Kidney tubule cell (primary cell): ENCODE data around the gene EDN1.

Source experiments
- DNase-seq: peaks from one replicate; pipeline ENCODE4 v3.0.0-alpha.2; 2018; ENCODE audit warnings: low spot score

The EDN1 gene

GRCh38 chr6:12270551-12271230, 19.5 kb upstream of the EDN1 start:
- no peak for DNase-seq

DNA sequence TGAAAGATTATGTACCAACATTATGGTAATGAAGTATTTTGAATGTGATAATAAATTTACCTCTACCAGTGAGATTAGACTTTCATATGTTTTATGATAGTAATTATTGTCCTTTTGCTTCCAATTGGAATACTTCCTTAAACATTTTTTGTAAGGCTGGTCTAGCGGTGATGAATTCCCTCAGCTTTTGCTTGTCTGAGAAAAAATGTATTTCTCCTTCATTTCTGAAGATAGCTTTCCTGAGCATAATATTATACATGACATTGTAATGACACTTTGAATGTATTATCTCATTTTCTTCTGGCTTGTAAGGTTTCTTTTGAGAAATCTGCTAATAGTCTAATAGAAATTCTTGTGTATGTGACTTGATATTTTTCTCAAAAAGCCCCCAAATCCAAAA, 18.6 kb upstream of the EDN1 start:
- DNase-seq, result no peak

DNA sequence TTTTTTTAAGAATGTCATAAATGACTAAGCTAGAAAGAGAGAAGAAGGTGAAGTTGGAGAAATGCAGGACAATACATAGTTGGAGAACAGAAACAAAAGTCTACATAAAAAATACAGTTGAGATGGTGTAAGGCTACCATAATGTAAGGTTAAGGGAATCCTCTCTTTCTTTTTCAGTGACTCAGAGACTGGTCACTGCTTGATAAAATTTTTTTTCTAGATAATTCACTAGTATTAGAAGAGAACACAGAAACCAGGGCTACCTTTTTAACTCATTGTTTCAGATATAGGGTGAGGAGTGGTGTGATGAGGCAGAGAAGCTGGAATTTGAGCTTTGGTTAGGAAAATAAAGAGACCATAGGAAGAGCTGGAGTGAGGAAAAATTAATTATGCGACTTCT, 18.2 kb upstream of the EDN1 start:
- no peak for DNase-seq

DNA sequence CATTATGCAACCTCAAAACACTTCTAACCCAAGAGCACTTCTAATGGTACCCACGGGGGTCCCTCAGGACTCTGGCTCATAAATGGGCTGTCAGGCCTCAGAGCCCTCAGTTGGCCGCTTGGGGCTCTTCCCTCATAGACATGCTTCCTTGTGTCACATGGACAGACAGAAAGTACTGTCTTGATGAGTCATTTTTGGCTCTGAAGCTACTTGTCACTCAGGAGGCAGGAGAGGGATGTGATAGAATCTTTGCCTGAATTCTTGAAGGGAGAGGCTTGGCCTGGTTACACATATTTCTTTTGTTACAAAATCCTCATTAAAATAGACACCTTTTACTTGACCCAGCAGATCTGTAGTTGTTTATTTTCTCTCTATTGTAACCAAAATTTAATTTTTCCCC, 15.1 kb upstream of the EDN1 start:
- DNase-seq, result peak; percentile 75

DNA sequence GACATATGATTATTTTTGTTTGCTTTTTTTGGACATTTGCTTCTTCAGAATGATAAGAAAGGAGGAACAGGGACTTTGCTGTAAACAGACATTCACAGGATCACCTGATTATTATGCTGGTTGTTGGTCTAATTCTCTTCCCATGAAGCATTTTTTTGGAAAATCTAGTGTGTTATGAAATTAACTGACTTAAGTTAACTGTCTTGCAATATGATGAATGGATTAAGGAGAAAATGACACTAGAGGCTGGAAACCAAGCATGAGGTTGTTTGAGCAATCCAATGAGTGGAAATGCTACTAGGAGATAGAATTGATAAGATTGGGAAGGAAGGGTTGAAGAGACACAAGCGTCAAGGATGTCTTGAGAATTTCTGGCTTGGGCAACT, 13.2 kb upstream of the EDN1 start:
- no peak for DNase-seq

DNA sequence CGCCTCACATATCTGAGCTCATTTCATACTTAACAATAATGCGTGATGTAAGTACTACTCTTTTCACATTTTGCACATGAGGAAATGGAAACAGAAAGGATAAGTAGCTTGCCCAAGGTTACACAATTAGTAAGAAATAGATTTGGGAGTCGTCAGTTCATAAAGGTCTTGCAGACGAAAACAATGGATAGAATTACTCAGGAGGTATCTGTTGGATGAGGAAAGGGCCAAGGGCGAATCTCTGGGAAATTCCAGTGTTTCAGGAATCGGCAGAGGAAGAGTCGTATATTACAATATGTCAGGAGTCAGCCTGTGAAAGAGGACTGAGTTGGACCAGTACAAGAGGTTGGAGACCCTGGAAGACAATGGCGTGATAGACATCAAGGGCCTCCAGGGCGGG, 12.8 kb upstream of the EDN1 start:
- DNase-seq, result no peak

- no peak for DNase-seq
These were observed 11.2 kb upstream of the EDN1 start for GRCh38 chr6:12278915-12279314.

- DNase-seq, result no peak
These were observed 10.7 kb upstream of the EDN1 start for GRCh38 chr6:12279322-12280091.

GRCh38 chr6:12280458-12280857, 9.7 kb upstream of the EDN1 start:
- DNase-seq, result peak; percentile 30

- no peak for DNase-seq
These were observed 9.3 kb upstream of the EDN1 start for GRCh38 chr6:12280902-12281301.

GRCh38 chr6:12283904-12284303, 6.3 kb upstream of the EDN1 start:
- DNase-seq, result no peak

DNA sequence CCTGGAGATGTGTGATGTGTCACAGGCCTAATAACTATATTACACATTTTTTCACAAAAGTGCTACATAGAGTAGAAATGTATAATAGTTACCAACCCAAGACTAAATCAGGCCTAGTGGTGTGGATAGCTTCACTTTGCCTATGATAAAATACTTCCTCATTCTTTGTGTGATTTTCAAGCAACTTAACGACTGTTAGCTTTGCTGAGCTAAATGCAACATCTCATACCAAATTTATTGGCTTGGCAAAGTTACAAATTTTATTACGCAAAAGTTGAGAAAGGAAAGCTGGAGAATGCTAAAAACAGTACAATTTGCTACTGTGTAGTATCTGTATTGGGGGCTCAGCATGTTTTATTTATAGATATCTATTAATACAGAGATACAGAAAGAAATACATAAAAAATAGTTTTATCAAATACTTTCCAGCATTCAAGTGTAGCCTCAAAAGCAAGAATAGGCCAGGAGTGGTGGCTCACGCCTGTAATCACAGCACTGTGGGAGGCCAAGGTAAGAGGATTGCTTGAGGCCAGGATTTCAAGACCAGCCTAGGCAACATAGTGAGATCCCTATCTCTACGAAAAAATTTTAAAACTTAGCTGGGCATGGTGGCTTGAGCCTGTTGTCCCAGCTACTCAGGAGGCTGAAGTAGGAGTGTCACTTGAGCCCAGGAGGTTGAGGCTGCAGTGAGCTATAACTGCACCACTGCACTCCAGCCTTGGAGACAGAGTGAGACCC, 3.6 kb upstream of the EDN1 start:
- DNase-seq, result peak; percentile 44

DNA sequence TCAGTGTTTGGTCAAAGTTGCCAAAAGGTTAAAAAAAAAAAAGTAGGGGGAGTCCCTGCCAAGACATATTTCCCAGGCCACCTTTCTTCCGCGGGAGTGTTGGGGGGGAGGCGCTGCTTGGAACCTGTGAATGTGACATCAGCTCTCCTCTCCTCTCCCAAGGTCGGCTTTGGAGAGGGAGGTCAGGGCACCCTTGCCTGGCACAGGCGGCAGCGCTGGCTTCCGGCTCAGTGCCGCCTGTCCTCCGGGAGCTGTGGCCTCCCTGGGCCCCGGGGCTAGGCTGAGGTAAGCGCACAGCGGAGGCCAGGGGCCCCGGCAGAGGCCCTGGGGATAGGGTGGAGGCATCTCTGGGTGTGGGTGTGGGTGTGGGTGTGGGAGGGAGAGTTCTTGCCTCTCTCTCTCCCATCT, 1.9 kb upstream of the EDN1 start:
- DNase-seq, result no peak

DNA sequence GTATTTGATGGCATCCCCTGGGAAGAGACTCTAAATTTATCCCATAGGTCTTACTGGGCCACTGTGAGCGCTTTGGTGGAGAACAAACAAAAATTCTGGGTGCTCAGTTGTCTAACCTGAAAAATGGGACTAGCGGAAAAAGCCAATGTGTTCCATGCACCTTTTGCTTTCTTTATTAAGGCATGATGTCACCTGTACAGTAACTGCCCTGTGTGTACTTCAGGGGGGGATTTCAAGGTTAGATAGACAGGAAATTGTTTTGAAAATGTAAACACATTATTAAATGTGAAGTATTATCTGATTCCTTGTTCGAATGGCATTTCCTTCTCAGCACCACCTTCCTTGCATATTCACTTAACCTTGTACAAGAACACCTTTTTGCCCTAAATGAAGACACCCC, 1.2 kb upstream of the EDN1 start:
- DNase-seq, result peak; percentile 47

- peak; percentile 82 for DNase-seq
These were observed 719 bp upstream of the EDN1 start for GRCh38 chr6:12289365-12289919.

GRCh38 chr6:12291071-12291838, 1.1 kb downstream of the EDN1 start:
- peak; percentile 25 for DNase-seq

DNA sequence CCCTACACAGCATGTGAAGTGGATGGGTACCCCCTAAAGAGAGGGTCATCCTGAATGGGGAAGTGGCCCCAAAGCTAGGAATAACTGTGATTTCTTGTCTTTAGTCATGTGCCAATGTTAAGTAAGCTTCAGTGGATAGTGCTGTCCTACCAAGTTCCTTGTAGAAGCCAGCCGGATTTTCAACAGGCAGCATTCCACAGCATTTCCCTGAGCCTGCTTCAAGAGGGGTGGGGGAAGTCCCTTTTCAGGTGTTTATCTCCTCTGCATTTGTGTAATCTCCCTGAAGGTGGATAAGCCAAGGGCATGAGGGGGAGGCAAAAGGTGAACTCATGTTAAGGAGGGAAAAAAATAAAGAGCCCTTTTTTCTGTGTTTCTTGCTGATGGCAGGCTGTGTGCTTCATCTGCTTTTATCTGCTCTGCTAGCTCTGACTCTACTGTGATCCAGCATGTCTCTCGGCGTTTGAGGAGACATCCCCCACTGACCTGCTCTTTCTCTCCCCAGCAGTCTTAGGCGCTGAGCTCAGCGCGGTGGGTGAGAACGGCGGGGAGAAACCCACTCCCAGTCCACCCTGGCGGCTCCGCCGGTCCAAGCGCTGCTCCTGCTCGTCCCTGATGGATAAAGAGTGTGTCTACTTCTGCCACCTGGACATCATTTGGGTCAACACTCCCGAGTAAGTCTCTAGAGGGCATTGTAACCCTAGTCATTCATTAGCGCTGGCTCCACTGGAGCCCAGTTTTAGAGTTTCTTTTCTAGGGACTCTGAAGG, 1.9 kb downstream of the EDN1 start:
- DNase-seq, result peak; percentile 77

- peak; percentile 30 for DNase-seq
These were observed 3.2 kb downstream of the EDN1 start for GRCh38 chr6:12293235-12293930.

- peak; percentile 43 for DNase-seq
These were observed 4.0 kb downstream of the EDN1 start for GRCh38 chr6:12293931-12294807.
